ENCODE data around the gene FAM124A.

FAM124A gene

DNA sequence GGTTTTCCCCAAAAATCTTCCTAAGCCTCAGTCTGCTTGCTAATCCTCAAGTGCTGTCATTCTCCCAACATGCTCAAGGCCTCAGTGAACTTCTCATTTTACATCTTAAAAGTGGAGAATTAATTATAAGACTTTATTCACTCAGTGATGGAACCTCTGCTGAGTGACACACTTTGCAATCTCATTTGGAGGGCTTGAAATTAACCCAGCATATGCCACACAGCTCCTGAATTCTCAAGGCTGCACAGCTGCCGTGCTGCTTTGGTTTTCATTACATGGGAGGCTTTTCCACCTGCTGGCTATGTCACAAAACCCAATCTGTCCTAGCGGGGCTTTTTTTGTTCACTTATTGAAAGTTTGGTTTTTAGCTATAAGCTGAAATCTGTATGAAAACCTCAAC is 89.0 kb downstream of the FAM124A start:
- TF ChIP-seq GATA3 (IDR thresholded peaks at IDR 0.05; ENCODE audit: low read depth, low read length) (no peak), GATA2 (IDR thresholded peaks at IDR 0.05; ENCODE audit: low read depth, low read length) (no peak)

DNA sequence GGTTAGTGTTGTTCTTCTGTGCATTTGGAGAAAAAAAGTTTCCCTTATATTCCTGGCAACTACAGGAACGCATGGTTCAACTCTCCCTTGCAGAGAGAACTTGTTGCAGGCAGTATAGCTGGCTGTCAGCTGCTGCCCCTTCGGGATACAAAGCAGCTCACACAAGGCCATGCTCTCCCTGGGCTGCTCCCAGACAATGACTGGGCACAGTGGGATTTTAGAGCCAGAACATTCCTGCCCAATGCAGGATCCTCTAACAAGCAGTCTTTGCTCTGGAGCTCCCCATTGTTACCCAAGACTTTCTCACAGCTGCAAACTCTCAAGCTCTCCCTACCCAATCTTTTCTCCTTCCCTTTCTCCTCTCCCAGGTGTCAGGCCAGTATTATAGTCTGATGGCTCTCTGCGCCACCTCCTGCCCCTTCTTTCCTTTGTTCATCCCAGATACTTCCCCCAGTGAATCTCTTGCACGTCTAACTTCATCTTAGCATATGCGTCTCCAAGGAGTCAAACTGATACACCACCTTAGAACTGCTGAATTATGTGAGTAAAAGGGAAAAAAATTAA is 89.8 kb downstream of the FAM124A start:
- no peak for TF ChIP-seq GATA2 (IDR thresholded peaks at IDR 0.05; ENCODE audit: low read depth, low read length)
- no peak for TF ChIP-seq GATA3 (IDR thresholded peaks at IDR 0.05; ENCODE audit: low read depth, low read length)

DNA sequence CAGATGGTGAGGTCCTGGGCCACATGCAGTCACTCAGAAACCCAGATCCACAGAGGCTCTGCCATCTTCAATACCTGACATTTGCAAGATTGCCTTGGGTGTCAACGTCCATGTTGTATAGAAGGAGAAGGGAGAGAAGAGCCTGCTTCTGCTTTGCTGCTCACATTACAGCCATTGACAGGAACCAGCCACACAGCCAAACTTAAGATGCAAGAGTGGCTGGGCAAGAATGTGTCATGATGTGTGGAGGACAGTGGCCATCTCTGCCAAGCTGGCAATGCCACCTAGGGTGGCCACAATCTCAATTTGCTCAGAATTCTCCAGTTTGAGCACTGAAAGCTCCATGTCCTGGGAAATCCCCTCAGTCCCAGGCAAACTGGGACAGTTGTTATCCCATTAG is 91.4 kb downstream of the FAM124A start:
- TF ChIP-seq GATA3 (IDR thresholded peaks at IDR 0.05; ENCODE audit: low read depth, low read length): no peak
- no peak for TF ChIP-seq GATA2 (IDR thresholded peaks at IDR 0.05; ENCODE audit: low read depth, low read length)

DNA sequence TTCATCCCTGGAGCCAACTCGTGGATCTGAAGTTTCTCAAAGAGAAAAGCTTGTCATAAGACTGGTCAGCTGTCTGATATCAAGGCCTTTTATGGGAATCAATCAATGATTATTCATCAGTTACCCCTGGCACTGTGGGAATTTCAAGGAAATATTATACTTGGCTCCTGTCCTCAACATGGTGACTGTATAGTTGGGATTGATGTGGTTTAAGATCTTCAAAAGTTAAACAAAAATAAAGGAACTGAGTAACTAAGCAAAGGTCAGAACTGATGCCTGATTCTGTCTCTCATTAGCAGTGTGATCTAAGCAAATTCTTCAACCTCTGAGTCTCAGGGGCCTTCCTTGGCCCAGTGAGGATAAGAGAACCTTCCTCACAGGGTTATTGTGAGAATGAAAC is 95.1 kb downstream of the FAM124A start:
- TF ChIP-seq GATA2 (IDR thresholded peaks at IDR 0.05; ENCODE audit: low read depth, low read length) (no peak), GATA3 (IDR thresholded peaks at IDR 0.05; ENCODE audit: low read depth, low read length) (no peak)

DNA sequence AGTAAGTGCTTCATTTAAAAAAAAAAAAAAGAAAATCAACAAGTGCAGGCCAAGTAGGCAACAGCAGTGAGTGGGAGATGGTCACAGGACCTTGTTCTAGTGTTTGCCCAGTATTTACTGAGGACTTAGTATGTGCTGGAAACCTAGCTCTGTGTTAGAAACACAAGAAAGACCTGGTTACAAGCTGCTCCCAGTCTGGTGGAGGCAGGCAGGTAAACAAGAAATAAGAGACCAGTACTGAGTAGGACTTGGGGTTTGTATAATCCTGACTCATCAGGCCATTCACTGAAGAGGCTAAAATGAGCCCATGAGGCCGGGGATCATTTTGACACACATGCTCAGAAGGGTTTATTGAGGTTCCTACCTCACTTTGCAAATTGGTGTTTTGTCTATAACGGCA is 95.8 kb downstream of the FAM124A start:
- TF ChIP-seq GATA3 (IDR thresholded peaks at IDR 0.05; ENCODE audit: low read depth, low read length) (no peak), GATA2 (IDR thresholded peaks at IDR 0.05; ENCODE audit: low read depth, low read length) (no peak)

DNA sequence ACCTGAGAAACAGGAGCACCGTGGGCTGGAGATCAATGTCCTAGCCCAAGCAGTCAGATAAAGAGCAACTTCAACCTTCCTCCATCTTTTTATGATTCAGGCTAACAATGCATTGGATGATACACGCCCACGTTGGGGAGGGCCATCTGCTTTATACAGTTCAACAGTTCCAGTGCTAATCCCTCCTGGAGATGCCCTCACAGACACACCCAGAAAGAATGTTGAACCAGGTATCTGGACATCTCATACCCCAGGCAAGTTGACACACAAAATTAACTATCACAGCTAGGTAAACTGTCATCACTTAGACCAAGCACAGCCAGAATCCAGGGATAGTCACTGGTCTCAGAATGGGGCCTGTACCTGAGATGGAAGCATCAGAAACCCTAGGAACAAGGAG is 96.7 kb downstream of the FAM124A start:
- TF ChIP-seq GATA3 (IDR thresholded peaks at IDR 0.05; ENCODE audit: low read depth, low read length) (no peak), GATA2 (IDR thresholded peaks at IDR 0.05; ENCODE audit: low read depth, low read length) (no peak)

DNA sequence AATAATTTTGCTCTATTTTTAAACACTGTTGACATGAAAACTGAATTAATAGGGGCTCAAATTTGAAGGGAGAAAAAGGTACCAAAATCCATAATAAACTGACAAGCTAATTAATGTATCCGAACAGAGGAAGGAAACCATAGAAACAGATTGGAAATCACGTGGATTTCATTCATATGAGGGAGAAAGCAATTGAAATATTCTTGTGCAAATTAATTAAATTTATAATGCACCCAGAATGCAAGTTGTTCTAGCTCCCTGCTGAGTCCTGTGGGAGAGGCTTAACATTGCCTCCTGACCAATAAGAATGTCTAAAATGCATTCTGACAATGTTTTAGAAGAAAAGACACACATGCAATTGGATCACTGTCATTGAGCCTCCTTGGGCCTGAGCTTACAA is 99.6 kb downstream of the FAM124A start:
- no peak for TF ChIP-seq GATA3 (IDR thresholded peaks at IDR 0.05; ENCODE audit: low read depth, low read length)

DNA sequence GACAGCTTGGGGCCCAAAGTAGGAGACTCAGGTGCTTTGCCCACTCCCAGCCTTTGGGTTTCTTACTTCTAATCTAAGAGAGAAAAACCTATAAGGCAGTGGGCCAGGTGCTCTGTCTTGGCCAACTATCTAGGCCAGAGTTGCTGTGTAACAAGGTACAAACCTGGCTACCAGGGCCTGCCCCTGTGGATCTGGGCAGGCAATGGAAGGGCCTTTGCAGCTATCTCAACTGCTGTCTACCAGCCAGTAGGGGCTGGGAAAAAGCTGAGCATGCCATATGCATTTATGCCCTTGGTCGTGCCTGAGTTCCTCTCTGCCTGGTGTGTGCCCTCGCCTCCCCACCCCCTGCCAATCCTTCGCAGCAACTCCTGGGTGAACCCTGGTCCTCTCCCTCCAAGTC is 100.6 kb downstream of the FAM124A start:
- TF ChIP-seq GATA2 (IDR thresholded peaks at IDR 0.05; ENCODE audit: low read depth, low read length): no peak
- TF ChIP-seq GATA3 (IDR thresholded peaks at IDR 0.05; ENCODE audit: low read depth, low read length): no peak

DNA sequence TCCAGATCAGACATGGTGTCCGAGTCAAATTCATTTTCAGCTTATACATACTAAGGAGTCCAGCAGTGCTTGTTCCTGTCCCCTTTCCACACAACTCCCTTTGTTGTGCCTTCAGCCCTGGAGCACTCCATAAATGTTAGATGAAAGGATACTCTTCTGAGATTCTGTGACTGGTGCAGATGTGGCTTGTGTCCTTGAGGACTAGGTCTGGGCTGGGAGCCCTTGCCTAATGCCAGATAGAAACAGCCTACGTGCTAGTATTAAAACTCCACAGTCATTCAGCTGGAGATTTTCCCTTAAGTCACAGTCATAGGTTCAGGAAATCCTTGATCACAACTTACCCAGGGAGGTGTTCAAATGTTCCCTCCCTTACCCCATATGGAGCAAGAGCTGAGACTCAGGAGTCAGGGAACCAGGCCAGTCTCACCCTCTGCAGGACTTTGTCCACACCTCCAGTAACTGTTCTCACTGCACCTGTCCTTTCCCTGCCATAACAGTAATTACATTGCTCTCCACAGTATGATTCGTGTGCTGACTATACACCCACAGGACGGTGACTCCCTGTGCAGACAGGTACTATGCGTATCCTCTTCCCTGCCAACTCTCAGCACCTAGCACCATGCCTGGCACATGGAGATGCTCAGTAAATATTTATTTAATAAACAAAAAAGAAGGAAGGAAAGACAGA is 101.8 kb downstream of the FAM124A start:
- TF ChIP-seq GATA3 (IDR thresholded peaks at IDR 0.05; ENCODE audit: low read depth, low read length) (no peak), GATA2 (IDR thresholded peaks at IDR 0.05; ENCODE audit: low read depth, low read length) (no peak)

DNA sequence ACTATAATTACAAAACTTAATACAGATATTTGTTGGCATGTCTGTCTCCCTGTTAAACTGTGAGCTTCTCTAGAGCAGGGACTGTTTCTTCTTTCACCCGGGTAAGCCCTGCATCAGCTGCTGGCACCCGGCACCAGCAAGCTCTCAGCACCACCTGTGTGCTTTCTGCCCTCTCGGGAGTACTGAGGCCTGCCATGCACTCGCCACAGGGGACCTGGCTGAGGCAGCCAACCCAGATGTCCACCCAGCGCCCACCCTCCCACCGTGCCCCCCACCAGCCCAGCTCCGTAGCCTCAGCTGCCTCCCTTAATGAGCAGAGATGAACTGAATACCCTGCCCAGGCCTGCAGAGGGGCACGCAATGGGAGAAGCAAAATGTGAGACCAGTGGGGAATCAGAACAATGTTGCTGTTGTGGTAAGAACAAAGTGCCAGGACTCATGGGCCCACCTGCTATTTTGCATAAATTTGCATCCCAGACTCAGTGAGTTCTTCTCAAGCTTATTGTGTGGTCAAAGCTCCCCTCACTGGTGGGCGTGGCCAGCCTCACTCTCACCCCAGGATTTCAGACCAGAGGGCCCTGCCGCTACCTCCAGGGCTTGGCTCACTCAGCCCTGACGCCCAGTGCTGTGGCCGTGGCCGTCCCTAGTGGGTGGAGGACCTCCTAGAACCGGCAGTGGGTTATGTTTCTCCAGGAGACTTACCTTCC is 102.7 kb downstream of the FAM124A start:
- TF ChIP-seq GATA2 (IDR thresholded peaks at IDR 0.05; ENCODE audit: low read depth, low read length) (no peak), GATA3 (IDR thresholded peaks at IDR 0.05; ENCODE audit: low read depth, low read length) (no peak)

DNA sequence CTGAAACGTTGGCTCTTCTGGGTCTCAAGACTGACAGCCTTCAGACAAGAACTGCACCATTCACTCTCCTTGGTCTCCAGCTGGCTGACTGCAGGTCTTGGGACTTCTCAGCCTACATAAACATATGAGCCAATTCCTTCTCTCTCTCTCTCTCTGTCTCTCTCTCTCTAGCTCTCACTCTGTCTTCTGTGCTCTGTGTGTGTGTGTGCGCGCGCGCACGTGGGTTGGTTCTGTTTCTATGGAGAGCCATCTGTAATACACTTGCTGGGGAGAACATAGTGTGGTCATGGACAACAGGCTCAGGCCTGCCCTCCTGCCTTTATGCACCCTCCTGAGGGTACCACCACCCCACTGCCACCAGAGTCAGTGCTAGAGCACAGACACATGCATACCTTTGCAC is 103.6 kb downstream of the FAM124A start:
- TF ChIP-seq GATA3 (IDR thresholded peaks at IDR 0.05; ENCODE audit: low read depth, low read length) (no peak), GATA2 (IDR thresholded peaks at IDR 0.05; ENCODE audit: low read depth, low read length) (no peak)

DNA sequence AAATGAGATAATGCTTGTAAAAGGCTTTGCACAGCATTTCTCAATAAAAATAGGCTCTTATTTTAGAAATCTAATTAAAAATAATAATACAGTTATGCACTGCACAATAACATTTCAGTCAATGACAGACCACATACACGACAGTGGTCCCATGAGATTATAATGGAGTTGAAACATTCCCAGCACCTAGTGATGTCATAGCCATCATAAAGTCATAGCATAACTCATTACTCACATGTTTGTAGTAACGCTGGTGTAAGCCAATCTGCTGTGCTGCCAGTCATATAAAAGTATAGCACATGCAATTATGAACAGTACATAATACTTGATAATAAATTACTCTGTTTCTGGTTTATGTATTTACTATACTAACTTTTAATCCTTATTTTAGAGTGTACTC is 104.6 kb downstream of the FAM124A start:
- TF ChIP-seq GATA2 (IDR thresholded peaks at IDR 0.05; ENCODE audit: low read depth, low read length) (no peak), GATA3 (IDR thresholded peaks at IDR 0.05; ENCODE audit: low read depth, low read length) (no peak)

DNA sequence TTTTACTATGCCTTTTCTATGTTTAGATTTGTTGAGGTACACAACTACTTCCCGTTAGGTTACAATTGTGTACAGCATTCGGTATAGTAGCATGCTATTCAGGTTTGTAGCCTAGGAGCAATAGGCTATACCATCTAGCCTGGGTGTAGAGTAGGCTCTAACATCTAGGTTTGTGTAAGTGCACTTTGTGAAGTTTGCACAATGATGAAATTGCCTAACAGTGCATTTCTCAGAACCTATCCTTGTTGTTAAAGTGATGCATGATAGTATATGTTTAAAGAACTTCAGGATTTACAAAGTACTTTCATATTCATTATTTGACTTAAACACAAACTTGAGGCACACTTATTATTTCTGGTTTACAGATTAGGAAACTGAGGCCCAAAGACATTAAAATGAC is 105.8 kb downstream of the FAM124A start:
- TF ChIP-seq GATA2 (IDR thresholded peaks at IDR 0.05; ENCODE audit: low read depth, low read length) (no peak), GATA3 (IDR thresholded peaks at IDR 0.05; ENCODE audit: low read depth, low read length) (no peak)

DNA sequence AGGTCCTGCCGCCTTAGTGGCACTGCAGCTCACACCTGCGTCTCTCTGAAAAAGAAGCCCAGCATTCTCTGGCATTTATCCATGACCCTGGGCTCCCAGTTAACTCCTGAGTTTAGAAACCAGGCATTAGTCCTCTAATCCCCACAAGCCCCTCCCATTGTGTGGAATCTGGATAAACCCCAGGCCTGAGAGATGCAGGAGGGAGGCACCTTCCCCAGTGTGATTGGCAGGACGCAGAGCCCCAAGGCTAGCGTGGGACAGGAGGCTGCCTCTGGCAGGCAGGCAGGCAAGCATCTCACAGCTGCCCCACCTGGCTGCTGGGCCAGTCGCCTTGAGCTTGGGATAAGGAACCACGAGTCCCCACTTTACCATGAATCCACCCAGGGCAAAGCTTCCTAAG is 106.3 kb downstream of the FAM124A start:
- TF ChIP-seq GATA2 (IDR thresholded peaks at IDR 0.05; ENCODE audit: low read depth, low read length) (no peak), GATA3 (IDR thresholded peaks at IDR 0.05; ENCODE audit: low read depth, low read length) (no peak)

DNA sequence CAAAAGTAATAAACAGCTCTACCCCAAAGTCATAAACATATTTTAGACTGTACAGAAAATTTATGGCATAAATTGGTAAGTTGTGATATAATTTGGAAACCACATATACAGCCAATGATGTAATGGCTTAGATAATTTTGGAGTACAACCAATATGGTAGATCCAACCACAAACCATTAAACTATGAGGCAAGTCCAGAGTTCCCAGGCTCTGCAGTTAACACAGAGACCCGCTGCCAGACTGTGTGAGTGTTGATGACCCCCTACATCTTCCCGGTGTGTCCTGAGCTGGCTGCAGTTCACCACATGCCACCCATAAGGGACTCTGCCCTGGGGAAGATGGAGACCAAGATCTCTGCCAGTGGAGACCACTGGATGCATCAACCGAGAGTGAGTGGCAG is 107.4 kb downstream of the FAM124A start:
- no peak for TF ChIP-seq GATA3 (IDR thresholded peaks at IDR 0.05; ENCODE audit: low read depth, low read length)
- no peak for TF ChIP-seq GATA2 (IDR thresholded peaks at IDR 0.05; ENCODE audit: low read depth, low read length)

Measured in SH-SY5Y (cell line).